ENCODE results near the gene TMEM121.
"Not testable (repeated sequence)": the region's sequence is repeated elsewhere in the genome, so short reads cannot be mapped to it uniquely, and the experiment has no call there.

TMEM121 gene

DNA sequence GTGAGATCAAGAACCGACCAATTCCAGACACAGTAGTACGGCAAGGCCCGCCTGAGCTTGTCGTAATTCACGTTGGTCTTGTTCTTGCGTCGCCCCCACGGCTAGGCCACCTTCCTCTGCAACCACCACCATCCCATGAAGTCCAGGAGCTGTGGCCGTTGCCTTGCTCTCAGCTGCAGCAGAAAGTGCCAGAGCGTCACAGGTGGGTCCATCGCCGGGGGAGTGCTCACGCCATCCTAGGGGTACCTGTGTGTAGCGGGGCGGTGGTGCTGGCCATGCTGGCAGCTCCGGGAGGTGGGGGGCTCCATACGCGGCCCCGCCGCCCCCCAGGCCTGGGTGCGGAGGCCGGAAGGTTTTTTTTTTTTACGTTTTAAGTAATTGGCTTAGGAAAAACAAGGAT is 23.1 kb downstream of the TMEM121 start:
- no peak for FAIRE-seq

DNA sequence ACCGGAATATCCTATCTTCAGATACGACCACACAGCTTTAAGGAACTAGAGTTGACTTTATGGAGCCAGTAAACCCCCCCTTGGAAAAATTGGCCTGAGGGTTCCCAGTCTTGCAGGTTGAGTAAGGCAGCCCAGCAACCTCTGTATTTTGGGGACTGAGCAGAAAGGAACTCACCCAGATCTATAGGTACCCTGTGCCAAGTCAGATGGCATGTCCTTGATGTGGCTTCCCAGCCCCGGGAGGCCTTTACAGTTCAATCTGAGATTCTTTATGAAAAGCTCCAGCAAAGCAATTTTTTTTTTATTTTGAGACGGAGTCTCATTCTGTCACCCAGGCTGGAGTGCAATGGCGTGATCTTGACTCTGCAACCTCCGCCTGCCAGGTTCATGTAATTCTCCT is 27.6 kb downstream of the TMEM121 start:
- FAIRE-seq = no peak

DNA sequence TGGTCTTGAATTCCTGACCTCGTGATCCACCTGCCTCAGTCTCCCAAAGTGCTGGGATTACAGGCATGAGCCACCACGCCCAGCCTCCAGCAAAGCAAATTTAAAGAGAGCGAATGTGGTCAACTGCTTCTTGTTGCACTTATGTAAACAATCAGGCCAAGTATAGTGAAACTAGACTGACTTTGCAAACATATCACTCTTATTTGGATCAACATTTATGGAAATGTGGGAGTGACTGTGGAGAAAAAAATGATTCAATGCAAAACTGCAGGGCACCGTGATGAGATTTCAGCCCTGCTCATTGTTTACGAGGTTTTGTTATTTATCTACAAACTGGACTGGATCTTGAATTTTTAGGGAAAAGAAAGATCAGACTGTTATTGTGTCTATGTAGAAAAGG is 28.1 kb downstream of the TMEM121 start:
- no peak for FAIRE-seq

DNA sequence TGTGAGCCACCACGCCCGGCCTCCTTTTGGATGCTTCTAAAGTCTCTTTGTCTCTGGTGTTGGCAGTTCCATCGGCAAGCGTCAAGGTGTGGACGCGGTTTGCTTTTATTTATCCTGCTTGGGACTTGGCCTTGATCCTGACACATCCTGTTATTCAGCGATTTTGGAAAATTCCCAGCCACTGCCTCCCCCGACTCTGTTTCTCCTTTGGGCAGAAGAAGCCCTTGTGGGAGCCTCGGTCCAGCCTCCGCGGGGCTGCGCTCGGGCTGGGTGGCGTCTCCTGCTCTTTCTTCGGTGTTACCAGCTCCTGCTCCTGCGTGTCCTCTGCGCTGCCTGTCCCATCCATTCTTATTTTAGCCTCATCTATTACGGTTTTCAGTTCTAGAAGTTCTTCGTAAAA is 31.3 kb downstream of the TMEM121 start:
- FAIRE-seq = not testable (repeated sequence)

DNA sequence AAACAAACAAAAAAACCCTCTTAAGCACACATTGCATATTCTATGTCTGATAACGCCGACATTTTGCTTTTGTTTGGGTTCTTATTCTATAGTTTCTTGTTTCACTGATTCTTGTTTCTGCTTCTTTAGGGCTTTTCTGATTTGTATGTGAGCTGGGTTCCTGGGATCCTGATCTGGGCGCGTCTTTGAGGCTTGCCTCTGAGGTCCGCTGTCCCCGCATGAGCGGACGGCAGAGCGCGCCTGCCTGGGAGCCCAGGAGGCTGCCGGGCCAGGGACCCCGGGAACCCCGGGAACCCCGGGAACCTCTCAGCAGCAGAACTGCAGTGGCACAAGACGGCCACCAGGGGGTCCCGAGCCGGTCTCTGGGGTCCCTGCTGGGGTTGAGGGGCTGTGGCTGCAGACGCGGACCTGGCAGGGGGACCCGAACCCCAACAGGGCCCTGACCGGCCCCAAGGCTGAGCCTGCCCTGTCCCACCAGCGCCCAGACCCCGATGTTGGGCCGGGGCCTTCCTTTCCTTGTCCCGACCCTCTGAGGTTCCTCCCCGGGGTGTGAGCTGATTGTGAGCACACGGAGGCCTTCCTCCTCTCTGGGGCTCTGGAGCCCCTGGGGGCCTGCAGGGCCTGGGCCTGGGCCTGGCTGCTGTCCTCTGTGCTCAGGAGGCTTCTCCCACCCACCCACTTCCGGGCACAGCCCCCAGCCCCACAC is 32.2 kb downstream of the TMEM121 start:
- FAIRE-seq = not testable (repeated sequence)

DNA sequence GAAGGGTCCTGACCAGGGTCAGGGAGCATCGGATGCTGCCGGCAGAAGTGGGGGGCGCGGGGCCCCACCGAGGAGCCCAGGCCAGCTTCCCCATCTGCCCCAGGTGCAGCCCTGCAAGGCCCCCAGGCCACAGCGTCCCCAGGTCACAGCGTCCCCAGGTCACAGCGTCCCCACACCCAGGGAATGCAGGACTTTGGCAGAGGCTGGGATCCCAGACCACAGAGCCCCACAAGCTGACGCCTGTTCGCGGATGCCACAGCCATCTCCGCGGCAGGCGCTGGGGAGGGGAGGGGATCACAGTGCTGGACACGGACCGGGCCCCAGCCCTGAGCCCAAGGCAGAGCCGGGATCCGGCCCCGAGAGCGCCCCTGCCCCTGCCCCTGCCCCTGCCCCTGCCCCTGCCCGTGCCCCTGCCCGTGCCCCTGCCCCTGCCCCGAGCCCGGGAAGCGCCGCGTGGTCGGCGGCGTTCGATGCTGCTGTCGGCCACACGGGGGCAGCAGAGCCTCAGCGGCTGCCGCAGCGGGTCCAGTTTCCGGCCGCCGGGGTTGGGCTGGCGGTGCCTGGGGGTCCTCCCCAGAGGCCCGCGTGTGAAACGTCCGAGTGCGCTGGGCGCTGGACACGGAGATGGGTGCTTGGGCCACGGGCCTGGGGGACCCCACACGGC is 33.1 kb downstream of the TMEM121 start:
- not testable (repeated sequence) for FAIRE-seq

DNA sequence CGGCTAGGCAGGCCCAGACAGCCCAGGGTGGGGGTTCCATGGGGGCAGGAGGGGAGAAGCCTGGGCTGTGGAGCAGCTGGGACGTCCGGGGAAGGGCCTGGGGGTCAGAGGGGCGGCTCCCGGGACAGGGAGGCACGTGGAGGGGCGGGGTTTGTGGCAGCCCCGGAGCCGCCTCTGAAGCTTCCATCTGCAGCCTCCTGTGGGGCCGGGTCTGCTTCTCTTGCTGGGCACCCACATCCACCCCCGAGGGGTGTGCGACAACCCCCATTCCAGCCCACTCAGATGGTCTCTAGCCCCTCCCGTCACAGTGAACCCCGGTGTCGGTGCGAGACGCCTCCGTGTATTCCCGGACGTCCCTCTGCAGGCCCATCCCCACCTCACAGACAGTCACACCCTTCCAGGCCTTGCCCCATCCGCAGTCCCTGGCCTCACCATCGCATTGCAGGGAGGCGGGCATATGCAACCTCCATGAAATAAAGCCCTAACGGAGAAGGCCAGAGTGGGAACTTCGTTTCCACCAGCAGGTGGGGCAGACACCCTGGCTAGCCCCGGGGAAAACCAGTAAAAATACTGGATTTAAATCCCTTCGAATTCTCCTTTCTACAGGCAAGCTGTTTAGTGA is 33.8 kb downstream of the TMEM121 start:
- peak; percentile 88 for FAIRE-seq

DNA sequence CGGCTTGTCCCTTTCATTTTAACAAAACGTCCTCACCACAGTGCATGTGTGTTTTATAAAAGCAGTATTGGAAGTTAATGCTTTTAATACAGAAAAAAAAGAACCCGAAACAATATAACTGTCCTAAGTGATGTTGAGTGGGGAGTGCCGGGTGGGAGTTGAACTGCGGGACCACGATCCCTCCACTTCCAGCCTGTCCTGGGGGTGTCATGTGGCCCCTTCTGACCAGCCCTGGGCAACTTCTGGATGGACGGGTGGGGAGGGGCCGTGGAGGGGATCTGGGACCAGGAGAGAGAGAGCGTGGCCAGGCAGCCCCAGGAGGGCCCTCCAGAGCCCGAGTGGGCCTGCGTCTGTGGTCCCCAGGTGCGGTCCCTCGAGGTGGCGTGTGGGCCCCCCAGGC is 35.0 kb downstream of the TMEM121 start:
- FAIRE-seq = not testable (repeated sequence)

DNA sequence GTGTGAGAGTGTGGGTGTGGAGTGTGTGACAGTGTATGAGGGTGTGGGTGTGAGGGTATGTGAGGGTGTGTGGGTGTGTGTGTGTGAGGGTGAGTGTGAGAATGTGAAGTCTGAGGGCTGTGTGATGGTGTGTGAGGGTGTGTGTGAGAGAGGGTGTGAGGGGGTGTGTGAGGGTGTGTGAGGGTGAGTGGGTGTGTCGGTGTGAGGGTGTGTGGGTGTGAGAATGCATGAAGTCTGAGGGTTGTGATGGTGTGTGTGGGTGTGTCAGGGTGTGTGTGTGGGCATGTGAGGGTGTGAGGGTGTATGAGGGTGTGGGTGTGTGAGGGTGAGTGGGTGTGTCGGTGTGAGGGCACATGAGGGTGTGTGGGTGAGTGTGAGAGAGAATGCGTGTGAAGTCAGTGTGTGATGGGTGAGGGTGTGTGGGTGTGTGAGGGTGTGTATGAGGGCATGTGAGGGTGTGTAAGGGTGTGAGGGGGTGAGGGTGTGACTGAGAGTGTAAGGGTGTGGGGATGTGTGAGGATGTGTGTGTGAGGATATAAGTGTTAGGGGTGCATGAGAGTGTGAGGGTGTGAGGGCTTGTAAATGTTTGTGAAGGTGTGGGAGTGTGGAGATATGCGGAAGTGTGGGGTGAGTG is 36.4 kb downstream of the TMEM121 start:
- FAIRE-seq = no peak

DNA sequence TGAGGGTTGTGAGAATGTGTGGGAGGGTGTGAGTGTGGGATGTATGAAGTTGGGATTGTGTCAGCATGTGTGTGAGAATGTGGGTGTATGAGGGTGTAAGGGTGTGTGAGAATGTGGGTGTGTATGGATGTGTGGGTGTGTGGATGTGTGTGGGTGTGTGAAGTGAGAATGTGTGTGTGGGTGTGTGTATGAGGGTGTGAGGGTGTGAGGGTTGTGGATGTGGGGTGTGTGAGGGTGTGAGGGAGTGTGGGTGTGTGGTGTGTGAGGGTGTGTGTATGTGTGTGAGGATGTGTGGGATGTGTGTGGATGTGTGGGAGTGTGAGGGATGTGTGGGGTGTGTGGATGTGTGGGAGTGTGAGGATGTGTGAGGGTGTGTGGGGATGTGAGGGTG is 37.0 kb downstream of the TMEM121 start:
- FAIRE-seq = no peak

DNA sequence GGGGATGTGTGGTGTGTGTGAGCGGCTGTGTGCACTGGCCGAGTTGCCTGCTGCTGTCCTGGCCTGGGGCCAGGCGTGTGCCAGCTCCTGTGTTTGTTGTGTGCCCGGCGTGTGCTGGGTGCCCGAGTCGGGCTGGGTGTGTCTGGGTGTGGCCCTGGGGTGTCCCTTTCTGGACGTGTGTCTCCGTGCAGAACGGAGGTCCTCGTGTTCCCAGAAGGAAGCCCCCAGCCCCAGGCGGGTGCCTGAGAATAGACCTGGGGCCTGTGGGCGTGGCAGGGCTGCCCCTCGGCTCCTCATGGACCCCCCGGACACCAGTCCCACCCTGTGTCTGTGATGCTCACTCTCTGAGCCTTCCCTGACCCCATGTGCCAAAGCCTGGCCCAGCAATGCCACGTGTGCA is 38.2 kb downstream of the TMEM121 start:
- not testable (repeated sequence) for FAIRE-seq

DNA sequence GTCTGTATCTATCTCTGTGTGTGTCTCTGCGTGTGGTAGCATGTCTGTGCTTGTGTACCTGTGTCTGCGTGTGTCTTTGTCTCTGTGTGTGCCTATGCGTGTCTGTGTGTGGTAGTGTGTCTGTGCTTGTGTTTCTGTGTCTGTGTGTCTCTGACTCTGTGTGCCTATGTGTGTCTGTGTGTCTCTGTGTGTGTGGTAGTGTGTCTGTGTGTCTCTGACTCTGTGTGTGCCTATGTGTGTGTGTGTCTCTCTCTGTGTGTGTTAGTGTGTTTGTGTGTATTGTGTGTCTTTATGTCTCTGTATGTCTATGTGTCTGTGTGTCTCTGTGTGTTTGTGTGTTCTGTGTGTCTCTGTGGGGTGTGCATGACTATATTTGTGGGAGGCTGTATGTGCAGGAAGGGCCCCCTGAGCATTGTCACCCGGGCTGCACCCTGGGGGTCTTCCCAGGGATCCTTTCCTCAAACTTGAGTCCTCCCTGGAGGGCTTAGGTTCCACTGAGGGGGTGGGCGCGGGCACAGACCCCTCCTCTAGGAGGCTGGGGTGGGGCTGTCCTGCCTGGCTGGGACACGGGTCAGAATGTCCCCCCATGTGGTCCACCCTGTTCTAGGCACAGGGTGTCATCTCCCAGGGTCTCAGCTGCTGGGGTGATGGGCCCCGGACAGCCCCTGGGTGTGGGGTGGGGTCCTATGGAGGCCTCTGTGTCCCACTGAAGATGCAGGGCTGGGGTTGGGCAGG is 39.0 kb downstream of the TMEM121 start:
- FAIRE-seq = not testable (repeated sequence)

DNA sequence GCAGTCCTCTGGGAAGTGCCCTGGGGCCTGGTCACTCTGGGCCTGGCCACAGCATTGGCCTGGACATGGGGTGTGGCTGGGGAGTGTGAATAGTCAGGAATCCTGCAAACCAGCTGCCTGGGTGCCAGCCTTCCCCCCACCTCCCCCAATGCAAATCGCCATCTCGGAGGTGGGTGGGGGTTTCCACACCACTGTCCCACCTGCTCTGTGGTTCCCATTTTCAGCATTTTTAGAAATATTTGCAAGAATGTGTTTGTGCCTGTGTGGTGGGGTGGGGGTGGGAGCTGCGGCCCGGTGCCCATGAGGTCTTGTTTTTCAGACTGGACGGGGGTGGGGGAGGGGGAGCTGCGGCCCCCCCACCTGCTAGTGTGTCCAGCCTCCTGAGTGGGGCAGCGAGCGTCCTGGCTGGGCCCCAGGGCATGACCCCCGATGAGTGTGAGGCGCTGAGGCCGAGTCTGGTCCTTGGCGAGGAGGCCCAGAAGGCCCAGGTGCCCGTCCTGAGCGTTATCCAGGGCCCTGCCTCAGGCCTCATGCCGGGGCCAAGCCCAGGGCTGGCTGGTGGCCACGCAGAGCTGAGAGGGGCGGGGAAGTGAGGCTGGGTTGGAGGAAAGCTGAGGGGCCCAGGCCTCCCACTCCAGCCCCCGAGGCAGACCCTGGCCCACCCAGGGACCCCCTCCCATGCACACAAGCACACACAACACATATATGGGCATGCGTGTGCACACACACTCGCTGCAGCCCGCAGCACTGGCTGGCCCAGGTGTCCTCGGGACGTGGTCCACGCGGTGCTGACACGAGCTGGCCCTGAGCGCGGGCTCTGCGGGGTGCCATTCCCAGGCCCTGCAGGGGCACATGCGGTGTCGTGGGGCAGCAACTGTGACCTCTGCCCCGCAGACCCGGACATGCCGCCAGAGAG is 40.1 kb downstream of the TMEM121 start:
- not testable (repeated sequence) for FAIRE-seq

DNA sequence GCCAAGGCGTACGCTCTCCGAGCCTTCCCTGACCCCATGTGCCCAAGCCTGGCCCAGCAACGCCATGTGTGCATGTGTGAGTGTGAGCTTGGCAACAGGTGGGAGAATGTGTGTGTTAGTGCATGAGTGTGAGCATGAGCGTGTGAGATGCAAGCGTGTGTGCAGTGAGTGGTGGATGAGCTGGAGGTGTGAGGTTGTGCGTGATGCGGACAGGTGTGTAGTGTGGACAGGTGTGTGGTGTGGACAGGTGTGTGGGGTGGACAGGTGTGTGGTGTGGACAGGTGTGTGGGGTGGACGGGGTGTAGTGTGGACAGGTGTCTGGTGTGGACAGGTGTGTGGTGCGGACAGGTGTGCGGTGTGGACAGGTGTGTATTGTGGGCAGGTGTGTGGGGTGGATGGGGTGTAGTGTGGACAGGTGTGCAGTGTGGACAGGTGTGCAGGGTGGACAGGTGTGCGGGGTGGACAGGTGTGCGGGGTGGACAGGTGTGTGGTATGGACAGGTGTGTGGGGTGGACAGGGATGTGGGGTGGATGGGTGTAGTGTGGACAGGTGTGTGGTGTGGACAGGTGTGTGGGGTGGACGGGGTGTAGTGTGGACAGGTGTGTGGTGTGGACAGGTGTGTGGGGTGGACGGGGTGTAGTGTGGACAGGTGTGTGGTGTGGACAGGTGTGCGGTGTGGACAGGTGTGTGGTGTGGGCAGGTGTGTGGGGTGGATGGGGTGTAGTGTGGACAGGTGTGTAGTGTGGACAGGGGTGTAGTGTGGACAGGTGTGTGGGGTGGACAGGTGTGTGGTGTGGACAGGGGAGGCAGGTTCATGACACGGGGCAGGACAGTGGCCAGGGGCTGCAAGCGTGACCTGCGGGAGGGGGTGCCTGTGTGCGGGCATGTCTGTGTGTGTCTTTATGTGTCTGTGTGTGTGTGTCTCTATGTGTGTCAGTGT is 41.1 kb downstream of the TMEM121 start:
- not testable (repeated sequence) for FAIRE-seq

DNA sequence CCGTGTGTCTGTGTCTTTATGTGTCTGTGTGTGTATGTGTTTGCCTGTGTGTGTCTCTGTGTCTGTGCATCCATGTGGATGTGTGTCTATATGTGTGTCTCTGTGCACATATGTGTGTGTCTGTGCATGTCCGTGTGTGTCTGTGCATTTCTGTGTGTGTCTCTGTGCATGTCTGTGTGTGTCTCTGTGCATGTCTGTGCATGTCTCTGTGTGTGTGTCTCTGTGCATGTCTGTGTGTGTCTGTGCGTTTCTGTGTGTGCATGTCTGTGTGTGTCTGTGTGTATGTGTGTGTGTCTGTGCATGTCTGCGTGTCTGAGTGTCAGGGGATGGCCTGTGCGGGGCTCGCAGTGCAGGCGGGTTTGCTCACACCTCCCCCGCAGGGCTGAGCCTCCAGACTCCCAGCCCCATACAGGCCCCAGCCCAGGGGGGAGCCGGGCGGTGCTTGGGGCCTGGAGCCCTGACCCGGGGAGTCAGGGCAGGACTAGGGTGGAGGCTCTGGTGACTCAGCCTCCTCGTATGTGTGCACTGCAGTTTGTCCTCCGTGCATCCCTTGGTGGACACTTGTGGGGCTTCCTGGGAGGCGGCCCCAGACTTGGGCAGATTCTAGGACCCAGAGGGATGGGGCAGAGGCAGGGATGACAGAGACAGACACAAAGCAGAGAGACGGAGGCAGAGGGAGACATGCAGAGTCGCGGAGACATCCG is 41.9 kb downstream of the TMEM121 start:
- not testable (repeated sequence) for FAIRE-seq

DNA sequence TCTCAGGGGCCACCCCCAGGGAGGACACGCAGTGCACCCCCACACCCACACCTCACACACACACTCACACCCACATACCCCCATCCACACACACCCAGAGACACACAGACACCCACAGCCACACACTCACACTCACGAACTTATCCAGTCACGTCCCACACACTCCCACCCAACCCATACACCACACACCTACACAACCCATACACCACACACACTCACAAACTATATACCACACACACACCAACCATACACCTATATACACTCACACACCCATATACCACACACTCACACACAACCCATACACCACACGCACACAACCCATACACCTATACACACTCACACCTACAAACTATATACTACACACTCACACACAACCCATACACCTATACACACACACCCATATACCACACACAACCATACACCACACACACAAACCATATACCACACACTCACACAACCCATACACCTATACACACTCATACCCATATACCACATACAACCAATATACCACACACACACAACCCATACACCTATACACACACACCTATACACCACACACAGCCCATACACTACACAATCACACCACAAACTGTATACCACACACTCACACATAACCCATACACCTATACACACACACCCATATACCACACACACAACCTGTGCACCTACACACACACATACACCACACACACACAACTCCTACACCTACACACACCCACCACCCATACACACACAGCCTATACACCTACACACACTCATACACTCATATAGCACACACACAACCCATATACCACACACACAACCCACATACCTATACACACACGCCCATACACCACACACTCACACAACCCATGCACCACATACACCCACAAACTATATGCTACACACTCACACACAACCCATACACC is 42.7 kb downstream of the TMEM121 start:
- FAIRE-seq = no peak

DNA sequence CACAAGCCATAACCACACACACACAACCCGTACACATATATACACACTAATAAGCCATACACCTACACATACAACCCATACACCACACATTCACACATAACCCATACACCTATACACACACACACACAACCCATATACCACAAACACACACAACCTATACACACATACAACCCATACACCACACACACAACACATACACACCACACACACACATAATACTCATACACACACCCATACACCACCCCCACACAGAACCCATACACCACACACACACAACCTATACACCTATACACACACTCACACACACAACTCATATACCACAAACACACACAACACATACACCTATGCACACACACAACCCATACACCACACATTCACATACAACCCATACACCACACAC is 44.1 kb downstream of the TMEM121 start:
- no peak for FAIRE-seq

DNA sequence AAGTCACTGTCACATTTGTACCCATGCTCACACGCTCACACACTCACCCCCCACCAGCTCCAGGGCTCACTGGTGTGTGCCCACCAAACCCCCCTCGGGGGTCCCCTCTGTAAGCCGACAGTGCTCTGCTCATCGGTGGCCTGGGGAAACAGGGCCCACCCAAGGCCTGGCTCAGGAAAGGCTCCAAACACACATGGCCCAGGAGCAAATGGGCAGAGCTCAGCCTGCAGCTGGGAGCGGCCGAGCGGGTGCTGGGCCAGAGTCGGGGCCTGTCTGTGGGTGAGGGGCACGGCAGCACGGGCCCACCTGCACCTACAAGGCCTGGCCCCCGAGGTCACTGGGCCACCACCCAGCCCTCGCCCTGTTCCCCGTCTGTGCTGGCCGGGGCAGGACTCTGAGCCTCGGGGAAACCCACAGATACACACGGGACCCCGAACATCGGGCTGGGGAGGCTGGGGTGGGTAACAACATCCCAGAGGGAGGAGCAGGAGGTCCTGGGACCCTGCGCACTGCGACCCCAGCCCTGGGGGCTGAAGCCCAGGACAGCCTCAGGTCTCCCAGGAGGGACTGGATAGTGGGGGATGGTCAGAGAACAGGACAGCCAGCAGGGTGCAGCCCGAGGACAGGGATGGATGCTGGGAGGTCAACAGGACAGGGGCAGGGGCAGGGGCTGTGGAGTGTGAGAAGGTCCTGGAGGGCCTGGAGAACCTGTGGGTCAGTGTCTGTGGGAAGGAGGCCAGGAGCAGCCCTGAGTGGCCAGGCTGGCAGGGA is 45.0 kb downstream of the TMEM121 start:
- FAIRE-seq = not testable (repeated sequence)
